ENCODE data around the gene FAM210B. TPM values are rescaled to one million over a fixed set of nuclear protein-coding genes. Genes with fewer than 3 reads are reported as not detected.

The FAM210B gene
- total RNA-seq, 2 experiments from 2014 or later: 3.7 to 4.5 TPM

GRCh38 chr20:56350842-56351241 lies 7.9 kb upstream of the FAM210B start:
- intact Hi-C loops (cut with micrococcal nuclease): no loop called here
- CTCF ChIA-PET: no interaction called here

GRCh38 chr20:56352345-56353055 lies 6.3 kb upstream of the FAM210B start:
- intact Hi-C loops (cut with micrococcal nuclease): no loop called here
- DNase-seq (no peak), ATAC-seq (no peak)
- no peak for TF ChIP-seq CTCF (IDR thresholded peaks at IDR 0.05)
- Mint-ChIP-seq H3K36me3 (ENCODE audit: low read depth) (no peaks in the 10 kb centered on the region), H3K4me1 (ENCODE audit: low read depth) (peaks cover 5% of the 10 kb centered on the region), H3K27me3 (peaks cover 9% of the 10 kb centered on the region), H3K27ac (no peak overlapping the region), H3K9me3 (no peaks in the 10 kb centered on the region), H3K4me3 (no peak overlapping the region)
- CTCF ChIA-PET: no interaction called here
- POLR2A ChIA-PET: no interaction called here

More at GRCh38 chr20:56350842-56351241, 7.9 kb upstream of the FAM210B start:
- no peak for TF ChIP-seq CTCF (IDR thresholded peaks at IDR 0.05)
- DNase-seq (no peak), ATAC-seq (no peak)
- Mint-ChIP-seq H3K4me1 (ENCODE audit: low read depth) (peaks cover 5% of the 10 kb centered on the region), H3K4me3 (no peak overlapping the region), H3K27me3 (peaks cover 15% of the 10 kb centered on the region), H3K36me3 (ENCODE audit: low read depth) (no peaks in the 10 kb centered on the region), H3K27ac (no peak overlapping the region), H3K9me3 (no peaks in the 10 kb centered on the region)
- POLR2A ChIA-PET: no interaction called here

GRCh38 chr20:56353356-56353755 lies 5.4 kb upstream of the FAM210B start:
- TF ChIP-seq CTCF (IDR thresholded peaks at IDR 0.05): no peak
- H3K4me3 Mint-ChIP-seq: no peak overlapping the region
- DNase-seq: no peak
- H3K36me3 Mint-ChIP-seq (ENCODE audit: low read depth): no peaks in the 10 kb centered on the region
- no peak overlapping the region for H3K27ac Mint-ChIP-seq
- peaks cover 4% of the 10 kb centered on the region for H3K27me3 Mint-ChIP-seq
- no peak for ATAC-seq
- H3K9me3 Mint-ChIP-seq: no peaks in the 10 kb centered on the region
- CTCF ChIA-PET: interaction anchor here (1.0 kb wide), 1 partner anchor 10 kb away, joined by 3 read pairs; no protein-coding TSS in a partner anchor
- POLR2A ChIA-PET: no interaction called here
- peaks cover 7% of the 10 kb centered on the region for H3K4me1 Mint-ChIP-seq (ENCODE audit: low read depth)
- intact Hi-C loops (cut with micrococcal nuclease): no loop called here

GRCh38 chr20:56358070-56358469 lies 704 bp upstream of the FAM210B start:
- H3K36me3 Mint-ChIP-seq (ENCODE audit: low read depth): no peaks in the 10 kb centered on the region
- ATAC-seq (no peak), DNase-seq (no peak)
- H3K9me3 Mint-ChIP-seq: no peaks in the 10 kb centered on the region
- no peaks in the 10 kb centered on the region for H3K27me3 Mint-ChIP-seq
- peaks cover 18% of the 10 kb centered on the region for H3K4me1 Mint-ChIP-seq (ENCODE audit: low read depth)
- intact Hi-C loops (cut with micrococcal nuclease): no loop called here
- H3K4me3 Mint-ChIP-seq: peak overlapping the region; percentile 70
- TF ChIP-seq CTCF (IDR thresholded peaks at IDR 0.05): no peak
- no peak overlapping the region for H3K27ac Mint-ChIP-seq
- ChIA-PET POLR2A (interaction anchor here (0.5 to 2.0 kb wide), 3 partner anchors 11 to 83 kb away, joined by 4 to 7 read pairs (median 4); no protein-coding TSS in a partner anchor), CTCF (interaction anchor here (0.8 to 3.8 kb wide), 5 partner anchors 9 to 1678 kb away, joined by 3 to 14 read pairs (median 3); no protein-coding TSS in a partner anchor)
